ENCODE data around the gene PSMB3. TPM values are rescaled to one million over a fixed set of nuclear protein-coding genes. Genes with fewer than 3 reads are reported as not detected.
A peak's percentile ranks its signal among the peaks of the same experiment; 100 is the strongest.

PSMB3 gene
- total RNA-seq, 1 experiment from 2014 or later: 441 TPM

- no peaks in the 10 kb centered on the region for H3F3A ChIP-seq (ENCODE audit: low read length, unreplicated experiment)
- no peaks in the 10 kb centered on the region; the same call in 1 of the 2 replicates for H3K36me3 ChIP-seq (ENCODE audit: low read depth, low read length)
- no TSS peak for BruUV-seq (replicated peaks)
- no peak overlapping the region for H3K4me3 ChIP-seq (ENCODE audit: low read length)
- ATAC-seq (no peak), DNase-seq (no peak)
- H4K20me1 ChIP-seq (ENCODE audit: low read length): 0 out of 2 replicates have a peak, but pooled peaks cover 4% of the 10 kb centered on the region
- H3K4me2 ChIP-seq (ENCODE audit: low read length): no peak overlapping the region
- H3K9me2 ChIP-seq (replicated peaks; ENCODE audit: low read length): no peaks in the 10 kb centered on the region
- H3K9ac ChIP-seq (ENCODE audit: low read length): no peak overlapping the region
- POLR2A ChIA-PET (ENCODE audit: unreplicated experiment): no interaction called here
- no peaks in the 10 kb centered on the region for H3K27me3 ChIP-seq (ENCODE audit: low read length)
- peaks cover 23% of the 10 kb centered on the region for H3K79me2 ChIP-seq (ENCODE audit: low read length)
- H3K4me1 ChIP-seq (ENCODE audit: insufficient read depth, low read length): peaks cover 20% of the 10 kb centered on the region
- no peaks in the 10 kb centered on the region for H3K9me3 ChIP-seq (ENCODE audit: low read length)
- no peak overlapping the region for H3K27ac ChIP-seq (ENCODE audit: low read length)
- CTCF ChIA-PET: no interaction called here
- intact Hi-C loops (cut with micrococcal nuclease): no loop called here
- TF ChIP-seq EZH2 (IDR thresholded peaks at IDR 0.05; ENCODE audit: low read length, unreplicated experiment) (no peak), CTCF (conservative IDR thresholded peaks at IDR 0.05; ENCODE audit: low read depth, low read length) (no peak), EZH2phosphoT487 (IDR thresholded peaks at IDR 0.05; ENCODE audit: borderline replicate concordance, low read length) (no peak)
- H2AFZ ChIP-seq (ENCODE audit: low read length): no peak overlapping the region
Measured at GRCh38 chr17:38733282-38733981, 19.1 kb upstream of the PSMB3 start.

- Histone ChIP-seq H2AFZ (ENCODE audit: low read length) (no peak overlapping the region), H3F3A (ENCODE audit: low read length, unreplicated experiment) (no peaks in the 10 kb centered on the region), H3K36me3 (ENCODE audit: low read depth, low read length) (no peaks in the 10 kb centered on the region; the same call in 1 of the 2 replicates), H3K9me2 (replicated peaks; ENCODE audit: low read length) (no peaks in the 10 kb centered on the region), H3K9ac (ENCODE audit: low read length) (no peak overlapping the region), H3K4me1 (ENCODE audit: insufficient read depth, low read length) (peaks cover 18% of the 10 kb centered on the region), H3K4me2 (ENCODE audit: low read length) (no peak overlapping the region), H3K4me3 (ENCODE audit: low read length) (no peak overlapping the region), H3K9me3 (ENCODE audit: low read length) (no peaks in the 10 kb centered on the region), H3K27me3 (ENCODE audit: low read length) (no peaks in the 10 kb centered on the region), H3K79me2 (ENCODE audit: low read length) (peaks cover 23% of the 10 kb centered on the region), H4K20me1 (ENCODE audit: low read length) (0 out of 2 replicates have a peak, but pooled peaks cover 4% of the 10 kb centered on the region), H3K27ac (ENCODE audit: low read length) (no peak overlapping the region)
- intact Hi-C loops (cut with micrococcal nuclease): loop anchor here (2.0 kb wide), 1 partner anchor 57 kb away; no protein-coding TSS in a partner anchor
- 0 out of 2 replicates have a peak, but pooled peaks have one; percentile 30 for TF ChIP-seq CTCF (conservative IDR thresholded peaks at IDR 0.05; ENCODE audit: low read depth, low read length)
- no peak for TF ChIP-seq EZH2 (IDR thresholded peaks at IDR 0.05; ENCODE audit: low read length, unreplicated experiment)
- TF ChIP-seq EZH2phosphoT487 (IDR thresholded peaks at IDR 0.05; ENCODE audit: borderline replicate concordance, low read length): no peak
- ChIA-PET CTCF (interaction anchor here (0.8 to 1.0 kb wide), 2 partner anchors 17 to 176 kb away, joined by 4 to 6 read pairs; no protein-coding TSS in a partner anchor), POLR2A (ENCODE audit: unreplicated experiment) (no interaction called here)
- peak; percentile 12 for DNase-seq
- no peak for ATAC-seq
- BruUV-seq (replicated peaks): no TSS peak
Measured at GRCh38 chr17:38733982-38734973, 18.3 kb upstream of the PSMB3 start.

Data from PC-3 (cell line).